MCF 10A (cell line): Measurements from ENCODE around the gene ALPL. TPM values are rescaled to one million over a fixed set of nuclear protein-coding genes. Genes with fewer than 3 reads are reported as not detected.

Experiments used
- BruUV-seq: library from RNA; stranded (reverse); fragments of 400-500 nt; replicated peaks from 2 replicates; lab custom pipeline; 2021; lab: Mats Ljungman, UMichigan
- CTCF ChIA-PET: fragments of 300-600 bp; sonication (Branson Sonifier 250); formaldehyde crosslinking; extraction: SDS; loops from one replicate; lab custom pipeline; 2021; ENCODE audit warnings: antibody characterized with exemption, inconsistent platforms; lab: Yijun Ruan, JAX
- POLR2A ChIA-PET: fragments of 300-600, 350-650 bp; sonication (Branson Sonifier 250); formaldehyde crosslinking; extraction: SDS; loops from one replicate; lab custom pipeline; 2020; ENCODE audit warnings: antibody characterized with exemption, inconsistent platforms; lab: Yijun Ruan, JAX
- DNase-seq: peaks from one replicate; pipeline ENCODE4 v3.0.0-alpha.2; 2018; ENCODE audit not compliant: unreplicated experiment
- H3K27ac Mint-ChIP-seq: one replicate; pipeline ENCODE4 v1.8.0; 2022; ENCODE audit warnings: mild to moderate bottlenecking, low read depth, mixed read lengths; ENCODE audit not compliant: unreplicated experiment
- H3K27me3 Mint-ChIP-seq: one replicate; pipeline ENCODE4 v1.8.0; 2022; ENCODE audit warnings: mixed read lengths; ENCODE audit not compliant: insufficient read depth, unreplicated experiment
- H3K36me3 Mint-ChIP-seq: one replicate; pipeline ENCODE4 v1.8.0; 2022; ENCODE audit warnings: mild to moderate bottlenecking, moderate library complexity, mixed read lengths; ENCODE audit not compliant: insufficient read depth, unreplicated experiment
- H3K4me1 Mint-ChIP-seq: one replicate; pipeline ENCODE4 v1.8.0; 2022; ENCODE audit warnings: mixed read lengths; ENCODE audit not compliant: insufficient read depth, unreplicated experiment
- H3K4me3 Mint-ChIP-seq: one replicate; pipeline ENCODE4 v1.8.0; 2022; ENCODE audit warnings: mild to moderate bottlenecking, moderate library complexity, mixed read lengths; ENCODE audit not compliant: unreplicated experiment
- H3K9me3 Mint-ChIP-seq: one replicate; pipeline ENCODE4 v1.8.0; 2022; ENCODE audit warnings: mixed read lengths; ENCODE audit not compliant: unreplicated experiment
- CTCF ChIP-seq: fragments of 200-600 bp; IDR thresholded peaks from one replicate; pipeline ENCODE4 v1.8.0; 2022; ENCODE audit warnings: antibody characterized with exemption, mild to moderate bottlenecking; ENCODE audit not compliant: unreplicated experiment
- intact Hi-C: fragments of 100-400 bp; cut with micrococcal nuclease; formaldehyde crosslinking; loops from 2 replicates; pipeline ENCODE4 v1.14.1; 2022
- total RNA-seq: library from RNA; stranded (reverse); gene quantifications from 2 replicates; pipeline ENCODE4 v1.2.3, GENCODE V29; 2022

The ALPL gene
- total RNA-seq, 1 experiment from 2014 or later = not detected

- Mint-ChIP-seq H3K9me3 (no peaks in the 10 kb centered on the region), H3K36me3 (no peaks in the 10 kb centered on the region), H3K27ac (no peak overlapping the region), H3K4me1 (peaks cover 5% of the 10 kb centered on the region), H3K27me3 (peaks cover 11% of the 10 kb centered on the region), H3K4me3 (peak overlapping the region; percentile 62)
- BruUV-seq = no TSS peak
- TF ChIP-seq CTCF = no peak
- peak; percentile 43 for DNase-seq
- intact Hi-C loops = no loop called here
- ChIA-PET CTCF (interaction anchor here (0.7 to 0.9 kb wide), 3 partner anchors 36 to 391 kb away, joined by 3 to 4 read pairs (median 4); no protein-coding TSS in a partner anchor), POLR2A (interaction anchor here (0.6 kb wide), 1 partner anchor 962 kb away, joined by 4 read pairs; no protein-coding TSS in a partner anchor)
Observed at GRCh38 chr1:21622466-21623315, 113.5 kb downstream of the ALPL start.

- H3K4me1 Mint-ChIP-seq = peaks cover 5% of the 10 kb centered on the region
- ChIA-PET POLR2A (no interaction called here), CTCF (interaction anchor here (0.7 to 1.0 kb wide), 3 partner anchors 35 to 392 kb away, joined by 3 to 6 read pairs (median 4); no protein-coding TSS in a partner anchor)
- H3K4me3 Mint-ChIP-seq = no peak overlapping the region
- no TSS peak for BruUV-seq
- no peaks in the 10 kb centered on the region for H3K36me3 Mint-ChIP-seq
- intact Hi-C loops = no loop called here
- no peaks in the 10 kb centered on the region for H3K9me3 Mint-ChIP-seq
- peaks cover 11% of the 10 kb centered on the region for H3K27me3 Mint-ChIP-seq
- no peak for TF ChIP-seq CTCF
- H3K27ac Mint-ChIP-seq = no peak overlapping the region
- no peak for DNase-seq
Observed at GRCh38 chr1:21623410-21623961, 114.3 kb downstream of the ALPL start.

DNA sequence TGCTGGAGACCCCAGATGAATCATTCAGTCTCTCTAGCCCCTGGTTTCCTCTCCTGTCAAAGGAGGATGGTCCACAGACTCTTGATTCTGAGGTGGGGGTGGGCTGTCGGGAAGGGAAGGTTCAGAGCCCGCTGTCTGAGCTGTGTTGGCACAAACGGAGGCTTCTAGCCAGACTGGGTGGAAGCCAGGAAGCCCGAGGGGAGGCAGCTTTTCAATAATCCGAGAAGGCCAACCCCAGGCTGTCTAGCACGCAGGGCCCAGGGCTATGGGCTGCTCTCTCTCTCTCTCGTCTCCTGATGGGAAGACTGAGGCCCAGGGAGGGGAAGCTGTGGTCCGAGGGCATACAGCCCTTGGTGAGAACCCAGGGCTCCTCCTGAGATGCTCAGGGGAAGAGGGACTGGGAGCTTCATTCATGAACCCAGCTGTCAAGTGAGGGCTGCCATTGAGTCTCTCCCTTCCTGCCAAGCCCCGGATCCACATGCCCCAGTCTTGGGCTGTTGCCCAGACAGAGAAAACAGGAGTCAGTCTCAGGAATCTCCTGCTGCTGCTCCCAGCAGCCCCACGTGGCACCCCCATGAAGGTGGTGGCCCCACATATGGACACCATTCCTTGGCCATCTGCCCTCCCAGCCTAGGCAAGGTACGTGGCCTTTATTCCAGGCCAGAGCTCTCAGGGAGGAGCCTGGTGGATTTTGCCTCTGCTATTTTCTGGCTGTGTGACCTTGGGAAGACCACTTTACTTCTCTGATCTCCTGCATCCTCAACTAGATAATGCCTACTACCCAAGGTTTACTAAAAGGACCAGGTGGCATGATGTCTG, 115.6 kb downstream of the ALPL start:
- TF ChIP-seq CTCF = no peak
- intact Hi-C loops = no loop called here
- Mint-ChIP-seq H3K27me3 (peaks cover 11% of the 10 kb centered on the region), H3K4me1 (peaks cover 5% of the 10 kb centered on the region), H3K27ac (no peak overlapping the region), H3K4me3 (no peak overlapping the region), H3K9me3 (no peaks in the 10 kb centered on the region), H3K36me3 (no peaks in the 10 kb centered on the region)
- ChIA-PET CTCF (interaction anchor here (1.0 kb wide), 1 partner anchor 35 kb away, joined by 6 read pairs; no protein-coding TSS in a partner anchor), POLR2A (interaction anchor here (0.7 to 1.6 kb wide), 2 partner anchors 22 to 214 kb away, joined by 3 to 5 read pairs; no protein-coding TSS in a partner anchor)
- BruUV-seq = no TSS peak
- no peak for DNase-seq
